HepG2 (cell line): ENCODE measurements around the gene ACP5. TPM values are rescaled to one million over a fixed set of nuclear protein-coding genes. Genes with fewer than 3 reads are reported as not detected.

ENCODE experiments used
- BATF2 ChIP-seq: sonication (generic); formaldehyde crosslinking; IDR thresholded peaks from 2 replicates; pipeline ENCODE4 v1.8.0; 2022; ENCODE audit warnings: mild to moderate bottlenecking, missing genetic modification reagents, moderate library complexity
- CREB3 ChIP-seq: sonication (generic); formaldehyde crosslinking; IDR thresholded peaks from 2 replicates; pipeline ENCODE4 v1.5.0; 2020; ENCODE audit warnings: missing genetic modification reagents
- FLYWCH1 ChIP-seq: sonication (generic); formaldehyde crosslinking; IDR thresholded peaks from 2 replicates; pipeline ENCODE4 v1.8.1; 2023; ENCODE audit warnings: mild to moderate bottlenecking, missing genetic modification reagents
- FOSL1 ChIP-seq: sonication (generic); formaldehyde crosslinking; IDR thresholded peaks from 2 replicates; pipeline ENCODE4 v1.9.0; 2021; ENCODE audit warnings: missing genetic modification reagents, borderline replicate concordance
- GATAD2A ChIP-seq: IDR thresholded peaks from 2 replicates; pipeline ENCODE4 v1.6.1; 2016
- HOXA3 ChIP-seq: sonication (generic); formaldehyde crosslinking; IDR thresholded peaks from 2 replicates; pipeline ENCODE4 v1.5.0; 2020; ENCODE audit warnings: missing genetic modification reagents
- NFAT5 ChIP-seq: sonication (generic); formaldehyde crosslinking; IDR thresholded peaks from 2 replicates; pipeline ENCODE4 v1.4.0; 2020; ENCODE audit warnings: missing genetic modification reagents
- PHF21A ChIP-seq: sonication (generic); formaldehyde crosslinking; IDR thresholded peaks from 2 replicates; pipeline ENCODE4 v1.5.0; 2020; ENCODE audit warnings: mild to moderate bottlenecking, missing genetic modification reagents
- RAD51 ChIP-seq: fragments of 450-650 bp; IDR thresholded peaks from 2 replicates; pipeline ENCODE4 v1.6.1; 2016; ENCODE audit warnings: borderline replicate concordance
- REXO4 ChIP-seq: sonication (generic); formaldehyde crosslinking; IDR thresholded peaks from 2 replicates; pipeline ENCODE4 v1.8.0; 2022; ENCODE audit warnings: missing genetic modification reagents, mild to moderate bottlenecking, borderline replicate concordance
- SSRP1 ChIP-seq: IDR thresholded peaks from 2 replicates; pipeline ENCODE4 v1.6.1; 2016; ENCODE audit warnings: control low read depth
- ZKSCAN5 ChIP-seq: sonication (generic); formaldehyde crosslinking; IDR thresholded peaks from 2 replicates; pipeline ENCODE4 v1.5.1; 2020; ENCODE audit warnings: mild to moderate bottlenecking, missing genetic modification reagents
- ZNF263 ChIP-seq: sonication (generic); formaldehyde crosslinking; IDR thresholded peaks from 2 replicates; pipeline ENCODE4 v1.4.0; 2020; ENCODE audit warnings: missing genetic modification reagents
- ZNF282 ChIP-seq: fragments of 450-650 bp; IDR thresholded peaks from 2 replicates; pipeline ENCODE4 v1.6.1; 2018; ENCODE audit not compliant: partially characterized antibody
- ZNF317 ChIP-seq: sonication (generic); formaldehyde crosslinking; IDR thresholded peaks from 2 replicates; pipeline ENCODE4 v1.5.0; 2020; ENCODE audit warnings: mild to moderate bottlenecking, missing genetic modification reagents
- ZNF687 ChIP-seq: sonication (generic); formaldehyde crosslinking; IDR thresholded peaks from 2 replicates; pipeline ENCODE4 v1.5.1; 2020; ENCODE audit warnings: mild to moderate bottlenecking, missing genetic modification reagents, moderate library complexity
- ZNF790 ChIP-seq: sonication (generic); formaldehyde crosslinking; IDR thresholded peaks from 2 replicates; pipeline ENCODE4 v1.8.0; 2022; ENCODE audit warnings: missing genetic modification reagents, mild to moderate bottlenecking, borderline replicate concordance
- ZNF841 ChIP-seq: sonication (generic); formaldehyde crosslinking; IDR thresholded peaks from 2 replicates; pipeline ENCODE4 v1.8.1; 2023; ENCODE audit warnings: missing genetic modification reagents, borderline replicate concordance
- ZNF891 ChIP-seq: sonication (generic); formaldehyde crosslinking; IDR thresholded peaks from 2 replicates; pipeline ENCODE4 v1.5.0; 2020; ENCODE audit warnings: mild to moderate bottlenecking, missing genetic modification reagents
- polyA plus RNA-seq, 8 experiments: library from polyadenylated mRNA; depleted of rRNA in 3 of 8; stranded (reverse) in 7 of 8; unstranded in 1 of 8; fragments of >200 nt; fragmentation: Illumina TruSeq in 4 of 8; extraction: Trizol in 4 of 8; gene quantifications; 2 replicates each; pipeline versions ENCODE4 v1.2.1 to v1.2.3, GENCODE V29; 2011 to 2016; ENCODE audit warnings: low read depth in 4 of 8, missing spikeins in 1 of 8, mixed read lengths in 1 of 8; ENCODE audit not compliant: insufficient read depth in 1 of 8
- total RNA-seq, 5 experiments: library from RNA; depleted of rRNA; stranded (reverse); fragments of >200 nt; fragmentation: Illumina TruSeq; extraction: Trizol; gene quantifications; 2 replicates each; pipeline ENCODE4 v1.2.3, GENCODE V29; 2016; ENCODE audit warnings: low read depth in 1 of 5

The ACP5 gene
- total and polyA plus RNA-seq, 2 of the 13 experiments (the other 11 are each of a cell fraction or from before 2014, with no cell fraction given): 1.3 to 6.7 TPM

- TF ChIP-seq ZNF687 (CRISPR knock-in tag): peak; percentile 89
- peak; percentile 46; the same call in 1 of the 2 replicates for TF ChIP-seq SSRP1 (CRISPR knock-in tag)
- TF ChIP-seq CREB3: no peak
- TF ChIP-seq ZNF841 (CRISPR knock-in tag): no peak
- TF ChIP-seq FOSL1 (CRISPR knock-in tag): no peak
- TF ChIP-seq ZNF891: peak; percentile 88
- TF ChIP-seq ZNF317 (CRISPR knock-in tag): peak; percentile 85
- TF ChIP-seq RAD51: no peak
- TF ChIP-seq FLYWCH1 (CRISPR knock-in tag): no peak
- no peak for TF ChIP-seq PHF21A
- no peak for TF ChIP-seq ZKSCAN5
- TF ChIP-seq GATAD2A: peak; percentile 37; the same call in 1 of the 2 replicates
- no peak for TF ChIP-seq ZNF282
- TF ChIP-seq HOXA3: peak; percentile 64; the same call in 1 of the 2 replicates
- TF ChIP-seq ZNF263 (CRISPR knock-in tag): peak; percentile 71
- TF ChIP-seq ZNF790 (CRISPR knock-in tag): no peak
- no peak for TF ChIP-seq NFAT5 (CRISPR knock-in tag)
- TF ChIP-seq BATF2: no peak
- TF ChIP-seq REXO4 (CRISPR knock-in tag): peak; percentile 52; the same call in 1 of the 2 replicates
Measured at GRCh38 chr19:11597202-11598102, 20.0 kb upstream of the ACP5 start, which contains the start of gene ZNF627 (continued).
